ENCODE measurements around the gene TRIP12.
"Not testable (repeated sequence)": the region's sequence is repeated elsewhere in the genome, so short reads cannot be mapped to it uniquely, and the experiment has no call there.

- TF ChIP-seq CTCF, POLR2AphosphoS5 (IDR thresholded peaks at IDR 0.05): not testable (repeated sequence)
Observed at GRCh38 chr2:229963596-229963995, 41.8 kb upstream of the TRIP12 start.

All from prostate gland (tissue), 2 donors.